RWPE2 (cell line): ENCODE data around the gene ERGIC1.

Experiments used
- ATAC-seq: fragments of 200-7000 bp; cut with Tn5 transposase; 3 replicates; pipeline ENCODE4 v1.9.1; 2021; ENCODE audit warnings: low read depth
- DNase-seq: peaks from one replicate; pipeline ENCODE4 v3.0.0-alpha.2; 2020; ENCODE audit warnings: low spot score
- H3K27ac ChIP-seq: fragments of 450-650 bp; 2 replicates; pipeline ENCODE4 v1.5.1; 2017; ENCODE audit warnings: mild to moderate bottlenecking; ENCODE audit not compliant: poor library complexity, severe bottlenecking
- H3K27me3 ChIP-seq: fragments of 250-450 bp; sonication (Bioruptor Pico); 2 replicates; pipeline ENCODE4 v1.5.1; 2021; ENCODE audit warnings: mild to moderate bottlenecking, moderate library complexity; ENCODE audit not compliant: insufficient read depth, poor library complexity, severe bottlenecking
- H3K36me3 ChIP-seq: fragments of 250-450 bp; sonication (Bioruptor Pico); 2 replicates; pipeline ENCODE4 v1.5.1; 2020; ENCODE audit warnings: low read depth, mild to moderate bottlenecking, moderate library complexity
- H3K4me1 ChIP-seq: fragments of 250-450 bp; sonication (Bioruptor Pico); 2 replicates; pipeline ENCODE4 v1.5.1; 2021; ENCODE audit warnings: mild to moderate bottlenecking, moderate library complexity; ENCODE audit not compliant: insufficient read depth, poor library complexity, severe bottlenecking
- H3K4me3 ChIP-seq: fragments of 250-450 bp; sonication (Bioruptor Pico); 2 replicates; pipeline ENCODE4 v1.5.1; 2021; ENCODE audit warnings: mild to moderate bottlenecking, moderate library complexity; ENCODE audit not compliant: severe bottlenecking
- H3K9me3 ChIP-seq: fragments of 250-450 bp; sonication (Bioruptor Pico); 2 replicates; pipeline ENCODE4 v1.5.1; 2021; ENCODE audit warnings: mild to moderate bottlenecking, moderate library complexity; ENCODE audit not compliant: severe bottlenecking
- CTCF ChIP-seq: fragments of 450-650 bp; IDR thresholded peaks from one replicate; pipeline ENCODE4 v1.5.1; 2017; ENCODE audit warnings: mild to moderate bottlenecking, moderate library complexity; ENCODE audit not compliant: poor library complexity, severe bottlenecking

Gene ERGIC1

DNA sequence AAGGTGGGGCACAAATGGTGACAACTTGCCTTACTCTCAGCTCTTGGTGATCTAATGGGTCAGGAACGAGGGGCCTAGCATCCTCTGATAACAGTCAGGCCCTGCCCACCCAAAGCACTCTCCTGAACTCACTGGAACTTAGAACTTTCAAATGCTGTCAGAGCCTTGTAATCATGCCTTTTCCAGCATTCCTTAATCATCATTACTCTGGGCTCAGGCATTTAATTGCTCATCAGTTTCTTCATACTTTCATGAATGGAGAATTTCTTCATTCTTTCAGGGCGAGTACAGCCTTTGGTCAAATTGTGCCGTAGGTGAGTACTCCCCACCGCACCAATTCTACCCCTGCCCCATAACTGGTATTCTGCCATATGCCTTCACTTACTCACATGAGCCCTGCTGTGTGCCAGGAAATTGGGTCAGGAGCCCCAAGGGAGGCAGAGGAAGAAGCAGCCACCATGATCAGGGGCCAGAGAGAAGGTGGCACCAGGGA lies 32.8 kb upstream of the ERGIC1 start:
- peaks cover 53% of the 10 kb centered on the region for H3K4me1 ChIP-seq

GRCh38 chr5:172802112-172802511 lies 31.9 kb upstream of the ERGIC1 start:
- H3K27me3 ChIP-seq = no peaks in the 10 kb centered on the region
- peak overlapping the region; percentile 96 for H3K27ac ChIP-seq
- no peak for TF ChIP-seq CTCF
- no peak for ATAC-seq
- H3K36me3 ChIP-seq = no peaks in the 10 kb centered on the region
- H3K4me1 ChIP-seq = peaks cover 57% of the 10 kb centered on the region
- DNase-seq = no peak
- H3K4me3 ChIP-seq = no peak overlapping the region
- H3K9me3 ChIP-seq = no peaks in the 10 kb centered on the region

More for the DNA sequence above, 32.8 kb upstream of the ERGIC1 start:
- Histone ChIP-seq H3K36me3 (no peaks in the 10 kb centered on the region), H3K27ac (peak overlapping the region; percentile 96), H3K9me3 (no peaks in the 10 kb centered on the region), H3K27me3 (no peaks in the 10 kb centered on the region), H3K4me3 (no peak overlapping the region)
- peak; percentile 66 for ATAC-seq
- no peak for DNase-seq
- TF ChIP-seq CTCF = no peak

DNA sequence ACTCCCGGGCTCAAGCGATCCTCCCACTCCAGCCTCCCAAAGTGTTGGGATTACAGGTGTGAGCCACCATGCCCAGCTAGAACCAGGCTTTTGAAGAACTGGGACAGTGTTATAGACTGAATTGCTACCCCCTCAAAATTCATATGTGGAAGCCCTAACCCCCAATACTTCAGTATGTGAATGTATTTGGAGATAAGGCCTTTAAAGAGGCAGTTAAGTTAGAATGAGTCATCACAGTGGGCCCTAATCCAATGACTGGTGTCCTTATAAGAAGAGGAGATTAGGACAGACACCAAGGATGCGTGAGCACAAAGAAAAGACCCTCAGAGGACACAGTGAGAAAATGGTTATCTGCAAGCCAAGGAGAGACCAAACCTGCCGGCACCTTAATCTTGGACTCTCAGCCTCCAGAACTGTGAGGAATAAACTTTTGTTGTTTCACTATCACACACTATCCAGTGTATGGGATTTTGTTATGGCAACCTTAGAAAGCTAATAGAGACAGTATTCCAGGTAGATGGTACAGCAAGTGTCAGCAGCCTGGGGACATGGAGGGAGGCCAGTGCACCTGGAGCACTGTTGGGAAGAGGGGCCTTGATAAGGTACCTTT lies 31.4 kb upstream of the ERGIC1 start:
- no peaks in the 10 kb centered on the region for H3K27me3 ChIP-seq
- H3K4me1 ChIP-seq = peaks cover 56% of the 10 kb centered on the region
- no peak for DNase-seq
- no peak for ATAC-seq
- H3K4me3 ChIP-seq = no peak overlapping the region
- H3K9me3 ChIP-seq = no peaks in the 10 kb centered on the region
- no peak for TF ChIP-seq CTCF
- peak overlapping the region; percentile 96 for H3K27ac ChIP-seq
- no peaks in the 10 kb centered on the region for H3K36me3 ChIP-seq

- no peaks in the 10 kb centered on the region for H3K27me3 ChIP-seq
- TF ChIP-seq CTCF = no peak
- no peaks in the 10 kb centered on the region for H3K36me3 ChIP-seq
- H3K9me3 ChIP-seq = peaks cover 5% of the 10 kb centered on the region
- DNase-seq = no peak
- no peak for ATAC-seq
- H3K4me1 ChIP-seq = peaks cover 43% of the 10 kb centered on the region
- no peak overlapping the region for H3K4me3 ChIP-seq
- H3K27ac ChIP-seq = no peak overlapping the region
Measured at GRCh38 chr5:172805018-172805683, 28.9 kb upstream of the ERGIC1 start.
